GM12892 (cell line): ENCODE data around the gene C1orf122.

ENCODE experiments used
- POLR2A ChIP-seq: IDR thresholded peaks from 2 replicates; pipeline ENCODE4 v1.6.1; 2011; ENCODE audit warnings: low read depth, low read length, control low read depth
- TAF1 ChIP-seq: IDR thresholded peaks from 2 replicates; pipeline ENCODE4 v1.6.1; 2011; ENCODE audit warnings: low read depth, mild to moderate bottlenecking, control low read depth, low read length, borderline replicate concordance

DNA sequence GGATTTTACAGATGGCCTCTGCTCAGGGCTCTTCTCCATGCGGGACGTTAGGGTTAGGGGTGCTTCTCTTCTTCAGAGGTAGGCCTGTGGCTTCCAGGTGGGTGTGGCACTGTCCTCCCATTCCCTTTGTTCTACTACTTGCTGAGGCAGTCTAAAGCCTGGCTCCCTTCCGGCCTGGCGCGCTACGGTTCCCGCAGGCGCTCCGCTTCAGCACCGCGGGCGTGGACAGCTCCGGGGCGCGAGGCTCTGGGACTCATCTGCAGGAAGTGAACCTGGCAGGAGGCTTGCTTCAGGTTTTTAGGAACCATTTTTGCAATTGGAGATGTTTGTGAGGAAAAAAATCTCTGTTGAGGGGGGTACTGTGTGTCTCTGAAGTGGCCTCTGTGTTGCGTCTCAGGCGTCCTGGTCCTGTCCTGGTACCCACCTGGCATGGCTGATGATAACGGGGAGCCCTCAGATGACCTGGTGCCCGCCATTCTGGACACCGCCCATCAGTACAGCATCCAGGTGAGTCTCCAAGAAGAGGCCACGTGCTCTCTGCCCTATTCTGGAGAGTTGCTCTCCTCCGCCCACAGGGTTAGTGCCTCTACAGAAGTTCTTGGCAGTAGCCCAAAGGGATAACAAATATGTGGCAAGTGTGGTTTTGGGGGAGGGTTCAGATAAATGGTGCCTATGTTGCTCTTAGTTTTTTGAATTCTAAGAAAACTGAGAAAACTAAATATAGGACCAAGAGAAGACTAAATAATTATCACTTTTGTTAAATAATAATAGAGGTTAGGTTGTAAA, 12.1 kb upstream of the C1orf122 start:
- TF ChIP-seq TAF1, result no peak
- TF ChIP-seq POLR2A, result no peak
